ENCODE measurements around the gene POP4. TPM values are rescaled to one million over a fixed set of nuclear protein-coding genes. Genes with fewer than 3 reads are reported as not detected.

Gene POP4
- total RNA-seq, 1 donor from 2014 or later = 26.8 TPM

- H3K27me3 ChIP-seq = no peaks in the 10 kb centered on the region
- no peak for DNase-seq (ENCODE audit: low spot score in 2 of 2)
- no peak for TF ChIP-seq CTCF (IDR thresholded peaks at IDR 0.05)
- no peaks in the 10 kb centered on the region for H3K9me3 ChIP-seq
- intact Hi-C loops (cut with DNase I) = no loop called here
- H3K4me1 ChIP-seq = no peaks in the 10 kb centered on the region
- no peak overlapping the region for H3K4me3 ChIP-seq
- H3K36me3 ChIP-seq = no peaks in the 10 kb centered on the region
- no peak overlapping the region for H3K27ac ChIP-seq
Observed at GRCh38 chr19:29641597-29641996, 35.5 kb downstream of the POP4 start.

- Histone ChIP-seq H3K36me3 (no peaks in the 10 kb centered on the region), H3K4me3 (no peak overlapping the region), H3K4me1 (no peaks in the 10 kb centered on the region), H3K27me3 (no peaks in the 10 kb centered on the region), H3K9me3 (no peaks in the 10 kb centered on the region), H3K27ac (no peak overlapping the region)
- no peak for TF ChIP-seq CTCF (IDR thresholded peaks at IDR 0.05)
- no peak for DNase-seq (ENCODE audit: low spot score in 2 of 2)
- intact Hi-C loops (cut with DNase I) = no loop called here
Observed at GRCh38 chr19:29643361-29643935, 37.4 kb downstream of the POP4 start.

GRCh38 chr19:29644210-29644609, 38.1 kb downstream of the POP4 start:
- intact Hi-C loops (cut with DNase I) = no loop called here
- H3K27ac ChIP-seq = no peak overlapping the region
- DNase-seq (ENCODE audit: low spot score in 2 of 2) = no peak
- H3K4me1 ChIP-seq = no peaks in the 10 kb centered on the region
- no peaks in the 10 kb centered on the region for H3K9me3 ChIP-seq
- no peaks in the 10 kb centered on the region for H3K36me3 ChIP-seq
- no peaks in the 10 kb centered on the region for H3K27me3 ChIP-seq
- no peak for TF ChIP-seq CTCF (IDR thresholded peaks at IDR 0.05)
- no peak overlapping the region for H3K4me3 ChIP-seq

- Histone ChIP-seq H3K27ac (no peak overlapping the region), H3K36me3 (no peaks in the 10 kb centered on the region), H3K9me3 (no peaks in the 10 kb centered on the region), H3K27me3 (no peaks in the 10 kb centered on the region), H3K4me1 (no peaks in the 10 kb centered on the region), H3K4me3 (peak overlapping the region in 1 of 2 donors; percentile 6)
- DNase-seq (ENCODE audit: low spot score in 2 of 2) = no peak
- intact Hi-C loops (cut with DNase I) = no loop called here
- peak in 1 of 3 experiments; percentile 7 for TF ChIP-seq CTCF (IDR thresholded peaks at IDR 0.05)
Observed at GRCh38 chr19:29645491-29645867, 39.4 kb downstream of the POP4 start.

GRCh38 chr19:29645911-29646310, 39.8 kb downstream of the POP4 start:
- DNase-seq (ENCODE audit: low spot score in 2 of 2) = no peak
- H3K9me3 ChIP-seq = no peaks in the 10 kb centered on the region
- H3K4me1 ChIP-seq = no peaks in the 10 kb centered on the region
- peak overlapping the region in 1 of 2 donors; percentile 6 for H3K4me3 ChIP-seq
- no peaks in the 10 kb centered on the region for H3K27me3 ChIP-seq
- no peak overlapping the region for H3K27ac ChIP-seq
- no peaks in the 10 kb centered on the region for H3K36me3 ChIP-seq
- intact Hi-C loops (cut with DNase I) = no loop called here
- no peak for TF ChIP-seq CTCF (IDR thresholded peaks at IDR 0.05)

All from ascending aorta (tissue), 2 donors.